Measurements from ENCODE around the gene ZP3. TPM values are rescaled to one million over a fixed set of nuclear protein-coding genes. Genes with fewer than 3 reads are reported as not detected.
A peak's percentile ranks its signal among the peaks of the same experiment; 100 is the strongest.
"Not testable (repeated sequence)": the region's sequence is repeated elsewhere in the genome, so short reads cannot be mapped to it uniquely, and the experiment has no call there.

Gene ZP3
- total RNA-seq, 1 experiment from 2014 or later: 14.2 TPM

- H2AFZ ChIP-seq; H3K79me2 ChIP-seq (ENCODE audit: low read depth); H4K20me1 ChIP-seq (ENCODE audit: insufficient read depth); POLR2A ChIA-PET (ENCODE audit: unreplicated experiment); H3K9me3 ChIP-seq (ENCODE audit: insufficient read depth, low read depth); H3F3A ChIP-seq (ENCODE audit: insufficient read depth, low read depth); H3K27me3 ChIP-seq (ENCODE audit: insufficient read depth, low read depth); H3K4me3 ChIP-seq; H3K9me2 ChIP-seq (ENCODE audit: insufficient read depth); BruUV-seq (replicated peaks); CTCF ChIA-PET; intact Hi-C loops (cut with micrococcal nuclease; ENCODE audit: unreplicated experiment); H3K4me1 ChIP-seq (replicated peaks; ENCODE audit: insufficient read depth); H3K36me3 ChIP-seq (ENCODE audit: low read depth): not testable (repeated sequence)
- peak overlapping the region; percentile 93 for H3K27ac ChIP-seq
- peak; percentile 81 to 83 for DNase-seq
- TF ChIP-seq, protein P1, sequence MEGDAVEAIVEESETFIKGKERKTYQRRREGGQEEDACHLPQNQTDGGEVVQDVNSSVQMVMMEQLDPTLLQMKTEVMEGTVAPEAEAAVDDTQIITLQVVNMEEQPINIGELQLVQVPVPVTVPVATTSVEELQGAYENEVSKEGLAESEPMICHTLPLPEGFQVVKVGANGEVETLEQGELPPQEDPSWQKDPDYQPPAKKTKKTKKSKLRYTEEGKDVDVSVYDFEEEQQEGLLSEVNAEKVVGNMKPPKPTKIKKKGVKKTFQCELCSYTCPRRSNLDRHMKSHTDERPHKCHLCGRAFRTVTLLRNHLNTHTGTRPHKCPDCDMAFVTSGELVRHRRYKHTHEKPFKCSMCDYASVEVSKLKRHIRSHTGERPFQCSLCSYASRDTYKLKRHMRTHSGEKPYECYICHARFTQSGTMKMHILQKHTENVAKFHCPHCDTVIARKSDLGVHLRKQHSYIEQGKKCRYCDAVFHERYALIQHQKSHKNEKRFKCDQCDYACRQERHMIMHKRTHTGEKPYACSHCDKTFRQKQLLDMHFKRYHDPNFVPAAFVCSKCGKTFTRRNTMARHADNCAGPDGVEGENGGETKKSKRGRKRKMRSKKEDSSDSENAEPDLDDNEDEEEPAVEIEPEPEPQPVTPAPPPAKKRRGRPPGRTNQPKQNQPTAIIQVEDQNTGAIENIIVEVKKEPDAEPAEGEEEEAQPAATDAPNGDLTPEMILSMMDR (conservative IDR thresholded peaks at IDR 0.05): peak; percentile 70
- 0 out of 2 replicates have a peak overlapping the region, but pooled peaks have one; percentile 26 for H3K4me2 ChIP-seq
Measured at GRCh38 chr7:76437873-76438272, 13.1 kb downstream of the ZP3 start.

DNA sequence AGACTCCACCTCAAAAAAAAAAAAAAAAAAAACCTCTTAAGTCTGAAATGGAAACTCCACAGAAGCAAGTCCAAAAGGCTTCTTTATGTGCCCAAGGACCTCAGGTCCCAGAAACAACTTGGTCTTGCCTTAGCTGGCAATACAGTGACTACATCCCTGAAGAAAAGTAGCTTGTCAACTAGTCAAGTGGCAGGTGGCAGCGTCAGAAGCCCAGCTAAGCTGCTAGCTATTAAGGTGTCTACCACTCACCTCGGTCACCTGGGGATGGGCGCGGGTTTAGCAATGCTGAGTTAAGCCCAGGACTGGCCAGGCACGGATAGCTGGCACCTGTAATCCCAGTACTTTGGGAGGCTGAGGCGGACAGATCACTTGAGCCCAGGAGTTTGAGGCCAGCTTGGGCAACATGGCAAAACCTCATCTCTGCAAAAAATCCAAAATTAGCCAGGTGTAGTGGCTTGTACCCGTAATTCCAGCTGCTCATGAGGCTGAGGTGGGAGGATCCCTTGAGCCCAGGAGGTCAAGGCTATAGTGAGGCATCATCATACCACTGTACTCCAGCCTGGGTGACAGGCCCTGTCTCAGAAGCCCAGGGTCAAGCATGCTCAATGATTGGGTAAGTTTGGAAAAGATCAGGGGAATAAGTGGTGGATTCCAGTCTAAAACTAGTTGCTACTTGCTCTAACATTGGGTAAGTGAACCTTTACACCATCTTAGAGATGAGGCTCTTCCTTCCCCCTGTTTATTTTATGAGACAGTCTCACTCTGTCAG, 14.6 kb downstream of the ZP3 start:
- POLR2A ChIA-PET (ENCODE audit: unreplicated experiment); BruUV-seq (replicated peaks); H3K4me1 ChIP-seq (replicated peaks; ENCODE audit: insufficient read depth); H3K27me3 ChIP-seq (ENCODE audit: insufficient read depth, low read depth); H3K79me2 ChIP-seq (ENCODE audit: low read depth); H2AFZ ChIP-seq; intact Hi-C loops (cut with micrococcal nuclease; ENCODE audit: unreplicated experiment); H3K4me2 ChIP-seq; H3K9me3 ChIP-seq (ENCODE audit: insufficient read depth, low read depth); H3K4me3 ChIP-seq; H3K9me2 ChIP-seq (ENCODE audit: insufficient read depth); CTCF ChIA-PET; DNase-seq; H3K36me3 ChIP-seq (ENCODE audit: low read depth); H3F3A ChIP-seq (ENCODE audit: insufficient read depth, low read depth); H4K20me1 ChIP-seq (ENCODE audit: insufficient read depth): not testable (repeated sequence)
- 0 out of 2 replicates have a peak overlapping the region, but pooled peaks have one; percentile 29 for H3K27ac ChIP-seq

- H3K4me3 ChIP-seq; intact Hi-C loops (cut with micrococcal nuclease; ENCODE audit: unreplicated experiment); CTCF ChIA-PET; H3K79me2 ChIP-seq (ENCODE audit: low read depth); H2AFZ ChIP-seq; POLR2A ChIA-PET (ENCODE audit: unreplicated experiment); H4K20me1 ChIP-seq (ENCODE audit: insufficient read depth); BruUV-seq (replicated peaks); H3K4me1 ChIP-seq (replicated peaks; ENCODE audit: insufficient read depth); H3K27ac ChIP-seq; H3K36me3 ChIP-seq (ENCODE audit: low read depth); H3K9me2 ChIP-seq (ENCODE audit: insufficient read depth); H3K4me2 ChIP-seq; H3F3A ChIP-seq (ENCODE audit: insufficient read depth, low read depth); H3K27me3 ChIP-seq (ENCODE audit: insufficient read depth, low read depth); H3K9me3 ChIP-seq (ENCODE audit: insufficient read depth, low read depth); DNase-seq: not testable (repeated sequence)
Measured at GRCh38 chr7:76440404-76440803, 15.7 kb downstream of the ZP3 start.

- POLR2A ChIA-PET (ENCODE audit: unreplicated experiment); H2AFZ ChIP-seq; H3F3A ChIP-seq (ENCODE audit: insufficient read depth, low read depth); H3K9me2 ChIP-seq (ENCODE audit: insufficient read depth); intact Hi-C loops (cut with micrococcal nuclease; ENCODE audit: unreplicated experiment); H3K27me3 ChIP-seq (ENCODE audit: insufficient read depth, low read depth); DNase-seq; BruUV-seq (replicated peaks); H3K4me3 ChIP-seq; H4K20me1 ChIP-seq (ENCODE audit: insufficient read depth); H3K4me1 ChIP-seq (replicated peaks; ENCODE audit: insufficient read depth); H3K36me3 ChIP-seq (ENCODE audit: low read depth); H3K9me3 ChIP-seq (ENCODE audit: insufficient read depth, low read depth); H3K79me2 ChIP-seq (ENCODE audit: low read depth); CTCF ChIA-PET; H3K4me2 ChIP-seq; H3K27ac ChIP-seq: not testable (repeated sequence)
Measured at GRCh38 chr7:76441792-76442191, 17.0 kb downstream of the ZP3 start.

- POLR2A ChIA-PET (ENCODE audit: unreplicated experiment); H4K20me1 ChIP-seq (ENCODE audit: insufficient read depth); H3K9me3 ChIP-seq (ENCODE audit: insufficient read depth, low read depth); H3K9me2 ChIP-seq (ENCODE audit: insufficient read depth); intact Hi-C loops (cut with micrococcal nuclease; ENCODE audit: unreplicated experiment); H3K79me2 ChIP-seq (ENCODE audit: low read depth); H3K27me3 ChIP-seq (ENCODE audit: insufficient read depth, low read depth); H3K36me3 ChIP-seq (ENCODE audit: low read depth); BruUV-seq (replicated peaks); H3F3A ChIP-seq (ENCODE audit: insufficient read depth, low read depth); H3K4me1 ChIP-seq (replicated peaks; ENCODE audit: insufficient read depth); DNase-seq; H3K27ac ChIP-seq; H2AFZ ChIP-seq; CTCF ChIA-PET; H3K4me2 ChIP-seq; H3K4me3 ChIP-seq: not testable (repeated sequence)
Measured at GRCh38 chr7:76442664-76443446, 18.1 kb downstream of the ZP3 start.

GRCh38 chr7:76443846-76444245, 19.1 kb downstream of the ZP3 start:
- H3K27ac ChIP-seq; H2AFZ ChIP-seq; BruUV-seq (replicated peaks); H3K4me3 ChIP-seq; H3K27me3 ChIP-seq (ENCODE audit: insufficient read depth, low read depth); H4K20me1 ChIP-seq (ENCODE audit: insufficient read depth); H3F3A ChIP-seq (ENCODE audit: insufficient read depth, low read depth); CTCF ChIA-PET; H3K9me2 ChIP-seq (ENCODE audit: insufficient read depth); H3K36me3 ChIP-seq (ENCODE audit: low read depth); H3K79me2 ChIP-seq (ENCODE audit: low read depth); H3K4me2 ChIP-seq; H3K4me1 ChIP-seq (replicated peaks; ENCODE audit: insufficient read depth); H3K9me3 ChIP-seq (ENCODE audit: insufficient read depth, low read depth); POLR2A ChIA-PET (ENCODE audit: unreplicated experiment); intact Hi-C loops (cut with micrococcal nuclease; ENCODE audit: unreplicated experiment): not testable (repeated sequence)
- DNase-seq: peak in 1 of 2 experiments; percentile 49

Data from PC-9 (cell line).